Hepatic stellate cell (primary cell): ENCODE results near the gene ANKH.

Experiments used
- DNase-seq: peaks from one replicate; pipeline ENCODE4 v3.0.0; 2011; ENCODE audit warnings: low spot score

The ANKH gene

DNA sequence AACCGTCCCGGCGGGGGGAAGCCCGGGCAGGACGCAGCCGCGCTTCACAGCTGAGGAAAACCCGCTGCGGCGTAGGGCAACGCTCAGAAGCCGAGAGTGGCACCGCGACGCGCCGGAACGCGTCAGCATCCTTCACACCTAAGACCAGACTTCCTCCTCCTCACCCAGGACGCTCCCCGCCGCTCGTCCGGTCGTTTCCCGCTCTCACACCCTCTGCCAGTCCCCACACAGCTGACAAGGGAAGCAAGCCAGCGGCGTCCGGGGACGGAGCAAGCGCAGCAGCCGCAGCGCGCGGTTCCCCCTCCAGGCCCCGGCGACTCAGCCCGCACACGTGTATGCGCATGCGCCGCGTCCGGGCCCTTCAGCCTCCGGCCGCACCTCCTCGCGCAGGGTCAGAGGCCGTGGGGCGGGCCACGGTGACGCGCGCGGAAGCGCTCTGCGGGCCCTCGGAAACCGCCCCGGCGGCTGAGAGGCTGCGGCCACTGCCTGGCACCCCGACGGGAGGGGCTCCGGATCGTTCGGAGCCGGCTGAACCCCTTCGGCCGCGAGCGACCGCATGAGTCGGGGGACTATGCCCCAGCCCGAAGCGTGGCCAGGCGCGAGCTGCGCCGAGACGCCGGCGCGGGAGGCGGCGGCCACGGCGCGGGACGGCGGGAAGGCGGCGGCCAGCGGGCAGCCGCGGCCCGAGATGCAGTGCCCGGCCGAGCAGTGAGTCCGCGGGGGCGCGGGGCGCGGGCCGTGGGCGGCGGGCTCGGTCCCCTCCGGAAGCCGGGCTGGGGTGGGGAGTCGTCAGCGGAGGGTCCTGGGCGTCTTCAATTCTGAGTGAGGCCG is 207.1 kb downstream of the ANKH start, which contains the start of gene OTULIN:
OTULIN (plus strand) TSS at position 449 of the 831 bp plus-strand sequence; CDS start at position 557, 108 bp downstream.
- peak; percentile 96 for DNase-seq

DNA sequence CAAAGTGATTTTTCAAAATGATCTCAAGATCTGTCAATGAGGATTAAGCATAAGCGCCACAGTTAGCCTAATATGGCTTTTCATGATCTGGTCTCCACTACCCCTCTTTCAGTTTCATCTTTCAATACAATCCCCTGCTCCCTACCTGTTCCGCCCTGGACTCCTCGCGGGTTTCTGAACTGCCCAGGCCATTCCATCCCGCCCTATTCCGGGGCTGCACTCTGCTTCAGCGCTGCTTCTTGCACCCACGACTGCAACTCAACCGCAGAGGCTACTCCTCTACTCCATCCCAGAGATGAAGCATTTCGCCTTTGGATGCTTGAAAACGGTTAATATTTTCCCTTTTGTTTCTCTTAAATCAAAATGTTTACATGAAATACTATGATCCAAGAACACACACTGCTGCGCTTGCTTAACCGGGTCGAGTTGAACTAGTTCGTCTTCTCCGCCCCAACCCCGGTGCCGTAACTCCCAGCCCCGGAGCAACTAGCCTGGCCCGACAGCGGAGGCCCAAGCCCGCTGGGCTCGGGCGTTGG is 207.8 kb downstream of the ANKH start:
- DNase-seq: peak; percentile 40

DNA sequence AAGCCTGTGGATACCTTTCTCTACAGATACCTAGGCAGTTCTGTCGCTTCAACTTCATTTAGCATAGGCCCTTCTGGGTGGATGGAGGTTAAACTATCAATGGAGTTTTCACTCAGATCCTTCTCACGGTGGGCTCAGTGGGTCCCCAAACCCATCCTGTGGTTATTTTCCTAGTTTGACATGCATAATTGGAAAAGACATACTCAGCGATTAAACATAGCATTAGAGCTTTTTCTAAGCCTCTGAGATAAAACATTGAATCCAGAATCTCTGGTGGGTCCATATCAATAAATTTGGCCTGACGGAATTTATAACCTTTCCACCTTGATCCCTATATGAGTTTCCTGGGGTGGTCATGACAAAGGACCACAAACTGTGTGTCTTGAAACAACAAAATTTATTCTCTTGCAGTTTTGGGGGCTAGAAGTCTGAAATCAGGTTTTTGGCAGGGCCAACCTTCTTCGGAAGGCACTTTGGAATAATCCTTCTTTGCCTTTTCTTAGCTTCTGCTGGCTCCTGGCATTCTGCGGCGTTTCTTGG is 208.8 kb downstream of the ANKH start:
- no peak for DNase-seq

DNA sequence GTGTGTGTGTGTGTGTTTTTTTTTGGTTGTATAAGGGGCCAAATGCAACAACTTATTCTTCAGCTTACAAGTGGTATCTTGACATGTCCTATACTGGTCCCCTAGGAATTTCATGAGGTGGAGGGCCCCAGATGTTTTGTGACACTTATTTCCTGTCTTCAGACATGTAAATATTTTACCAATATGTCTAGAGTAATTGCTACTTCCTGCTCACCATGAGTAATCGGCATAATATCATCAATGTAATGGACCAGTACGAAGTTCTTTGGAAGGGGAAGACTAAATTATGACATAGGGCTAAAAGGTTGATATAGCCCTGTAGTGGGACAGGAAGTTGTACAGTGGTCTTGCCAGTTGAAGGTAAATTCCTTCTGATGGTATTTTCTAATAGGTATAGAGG is 210.7 kb downstream of the ANKH start:
- DNase-seq: no peak

DNA sequence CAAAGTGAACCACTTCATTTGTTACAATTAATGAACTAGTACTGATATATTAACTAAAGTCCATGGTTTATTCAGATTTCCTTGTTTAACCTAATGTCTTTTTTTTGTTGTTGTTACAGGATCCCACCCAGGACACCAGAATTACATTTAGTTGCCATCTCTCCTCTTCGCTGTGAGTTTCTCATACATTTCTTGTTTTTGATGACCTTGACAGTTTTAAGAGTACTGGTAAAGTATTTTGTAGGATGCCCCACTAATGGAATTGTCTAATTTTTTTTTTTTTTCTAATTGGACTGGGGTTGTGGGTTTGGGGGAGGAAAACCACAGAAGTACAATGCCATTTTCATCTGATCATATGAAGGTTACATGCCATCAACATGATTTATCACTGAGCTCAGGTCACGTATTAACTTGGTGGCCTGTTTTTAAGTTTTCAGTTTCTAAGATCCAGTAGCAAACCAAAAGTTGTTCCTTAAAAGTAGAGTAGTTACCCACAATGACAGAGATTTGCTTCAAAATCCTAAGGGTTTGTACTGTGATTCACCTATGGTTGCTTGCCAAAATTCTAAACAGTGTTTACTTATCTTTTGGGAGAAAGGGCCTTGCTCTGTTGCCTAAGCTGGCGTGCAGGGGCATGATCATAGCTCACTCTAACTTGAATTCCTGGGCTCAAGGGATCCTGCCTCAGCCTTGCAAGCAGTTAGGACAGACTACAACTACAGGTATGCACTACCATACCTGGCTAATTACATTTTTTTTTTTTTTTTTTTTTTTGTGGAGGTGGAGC is 211.6 kb downstream of the ANKH start:
- DNase-seq: no peak

DNA sequence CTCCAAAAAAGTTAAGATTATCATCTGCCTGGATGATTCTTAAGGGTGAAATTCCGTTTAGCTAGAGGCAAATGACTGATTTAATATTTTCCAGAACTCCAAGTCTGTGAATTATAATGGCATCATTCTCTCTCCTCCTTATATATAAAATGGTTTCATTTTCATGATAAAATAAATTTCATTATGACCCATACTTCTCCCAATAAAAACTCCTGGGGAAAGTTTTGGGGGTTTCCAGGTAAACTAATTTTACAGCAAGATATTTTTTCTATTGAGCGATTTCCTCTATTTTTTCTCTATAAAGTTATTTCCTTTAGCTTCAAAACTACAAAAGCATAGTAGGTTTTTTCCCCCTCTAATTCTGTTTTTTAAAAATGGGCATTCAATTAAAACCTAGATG is 214.7 kb downstream of the ANKH start:
- no peak for DNase-seq

DNA sequence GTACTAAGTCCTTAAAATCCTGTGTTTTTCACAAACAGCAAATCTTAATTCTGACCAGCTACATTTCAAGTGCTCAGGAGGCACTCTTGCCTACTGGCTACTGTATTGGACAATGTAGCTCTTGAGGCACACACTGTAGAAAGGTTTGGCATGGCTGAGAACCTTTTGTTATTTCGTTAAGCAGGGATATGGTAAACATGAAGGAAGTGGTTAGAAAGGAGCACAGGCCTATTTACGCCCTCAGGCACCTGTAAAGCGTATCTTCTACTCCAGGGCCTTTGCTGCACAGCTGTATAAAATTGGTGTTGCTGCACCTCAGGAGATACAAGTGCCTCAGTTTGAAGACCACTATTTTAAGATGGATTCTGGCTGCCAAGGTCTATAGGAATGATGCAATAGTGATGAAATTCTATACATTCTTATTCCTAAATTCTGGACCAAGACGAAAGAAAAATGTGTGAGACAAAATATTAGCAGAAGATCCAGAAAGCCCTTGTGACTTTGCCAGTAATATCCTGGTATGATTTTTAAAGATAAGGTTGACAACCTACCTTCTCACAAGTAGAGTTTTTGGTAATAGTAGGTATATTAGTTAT is 216.3 kb downstream of the ANKH start:
- DNase-seq: no peak
